HEK293 (cell line): ENCODE results near the gene PSMA2.
"Not testable (repeated sequence)": the region's sequence is repeated elsewhere in the genome, so short reads cannot be mapped to it uniquely, and the experiment has no call there.

Experiments used
- CTCF ChIA-PET: fragments of 350-600 bp; formaldehyde crosslinking; extraction: SDS; loops from one replicate; lab custom pipeline; 2021; ENCODE audit warnings: antibody characterized with exemption; lab: Yijun Ruan, JAX
- POLR2A ChIA-PET: fragments of 300-600 bp; formaldehyde crosslinking; extraction: SDS; loops from one replicate; lab custom pipeline; 2020; ENCODE audit warnings: antibody characterized with exemption, inconsistent platforms; lab: Yijun Ruan, JAX
- H3K27ac ChIP-seq: fragments of 200-500 bp; sonication (Bioruptor generic); 2 replicates; pipeline ENCODE4 v1.5.1; 2014; ENCODE audit warnings: low read depth, low read length, control low read depth, inconsistent platforms; ENCODE audit errors: extremely low read depth
- H3K36me3 ChIP-seq, 2 experiments: fragments of 200-500 bp in 1 of 2; sonication (Bioruptor generic) in 1 of 2; 1 replicate in 1 of 2; 2 replicates in 1 of 2; pipeline ENCODE4 v1.5.1; 2014 to 2017; ENCODE audit warnings: inconsistent platforms in 2 of 2, low read length in 2 of 2; ENCODE audit not compliant: control insufficient read depth in 2 of 2, insufficient read depth in 1 of 2
- H3K4me1 ChIP-seq: fragments of 200-500 bp; sonication (Bioruptor generic); 2 replicates; pipeline ENCODE4 v1.5.1; 2014; ENCODE audit warnings: mild to moderate bottlenecking, low read length, inconsistent platforms; ENCODE audit not compliant: control insufficient read depth, insufficient read depth
- H3K4me3 ChIP-seq: 2 replicates; pipeline ENCODE4 v1.5.1; 2011; ENCODE audit warnings: low read depth, mild to moderate bottlenecking, control low read depth, low read length, moderate library complexity
- H3K9me3 ChIP-seq: fragments of 200-500 bp; sonication (Bioruptor generic); 2 replicates; pipeline ENCODE4 v1.5.1; 2014; ENCODE audit warnings: low read depth, low read length, inconsistent platforms; ENCODE audit not compliant: control insufficient read depth, insufficient read depth
- MYNN ChIP-seq: fragments of 450-650 bp; formaldehyde crosslinking; IDR thresholded peaks from 2 replicates; pipeline ENCODE4 v1.5.1; 2016; ENCODE audit warnings: missing biosample characterization, missing genetic modification characterization, borderline replicate concordance
- OSR2 ChIP-seq: fragments of 450-650 bp; formaldehyde crosslinking; IDR thresholded peaks from 2 replicates; pipeline ENCODE4 v1.5.1; 2016; ENCODE audit warnings: missing biosample characterization, missing genetic modification characterization
- PRDM1 ChIP-seq: fragments of 450-650 bp; formaldehyde crosslinking; IDR thresholded peaks from 2 replicates; pipeline ENCODE4; 2016; ENCODE audit warnings: missing biosample characterization, missing genetic modification characterization
- SP2 ChIP-seq: fragments of 450-650 bp; formaldehyde crosslinking; IDR thresholded peaks from 2 replicates; pipeline ENCODE4 v1.5.1; 2016; ENCODE audit warnings: missing biosample characterization, missing genetic modification characterization
- ZNF133 ChIP-seq: fragments of 450-650 bp; formaldehyde crosslinking; IDR thresholded peaks from 2 replicates; pipeline ENCODE4 v1.5.1; 2016; ENCODE audit warnings: missing biosample characterization, missing genetic modification characterization
- ZNF169 ChIP-seq: fragments of 450-650 bp; formaldehyde crosslinking; IDR thresholded peaks from 2 replicates; pipeline ENCODE4 v1.5.1; 2016; ENCODE audit warnings: missing biosample characterization, missing genetic modification characterization
- ZNF239 ChIP-seq: fragments of 450-650 bp; formaldehyde crosslinking; IDR thresholded peaks from 2 replicates; pipeline ENCODE4 v1.5.1; 2016; ENCODE audit warnings: missing biosample characterization, missing genetic modification characterization
- ZNF335 ChIP-seq: fragments of 450-650 bp; formaldehyde crosslinking; conservative IDR thresholded peaks from 2 replicates; pipeline ENCODE4 v1.5.1; 2016; ENCODE audit warnings: missing biosample characterization, missing genetic modification characterization
- ZNF366 ChIP-seq: fragments of 450-650 bp; formaldehyde crosslinking; conservative IDR thresholded peaks from 2 replicates; pipeline ENCODE4 v1.5.1; 2016; ENCODE audit warnings: missing biosample characterization, missing genetic modification characterization
- ZNF521 ChIP-seq: fragments of 450-650 bp; formaldehyde crosslinking; IDR thresholded peaks from 2 replicates; pipeline ENCODE4 v1.5.1; 2017; ENCODE audit warnings: missing biosample characterization, mild to moderate bottlenecking, missing genetic modification characterization
- ZNF629 ChIP-seq: fragments of 450-650 bp; formaldehyde crosslinking; IDR thresholded peaks from 2 replicates; pipeline ENCODE4 v1.5.1; 2017; ENCODE audit warnings: missing biosample characterization, missing genetic modification characterization
- ZNF654 ChIP-seq: fragments of 450-650 bp; formaldehyde crosslinking; IDR thresholded peaks from 2 replicates; pipeline ENCODE4 v1.5.1; 2016; ENCODE audit warnings: low read depth, missing biosample characterization, missing genetic modification characterization
- TF ChIP-seq, protein P1 (sequence below): fragments of 450-650 bp; formaldehyde crosslinking; IDR thresholded peaks from 2 replicates; pipeline ENCODE4 v1.5.1; 2017; ENCODE audit warnings: missing biosample characterization, missing genetic modification characterization
- TF ChIP-seq, protein P2 (sequence below): fragments of 450-650 bp; formaldehyde crosslinking; IDR thresholded peaks from 2 replicates; pipeline ENCODE4 v1.5.1; 2016; ENCODE audit warnings: missing biosample characterization, missing genetic modification characterization
- TF ChIP-seq, protein P3 (sequence below): fragments of 450-650 bp; formaldehyde crosslinking; IDR thresholded peaks from 2 replicates; pipeline ENCODE4 v1.5.1; 2016; ENCODE audit warnings: missing biosample characterization, missing genetic modification characterization, low read depth
- TF ChIP-seq, protein P4 (sequence below): fragments of 450-650 bp; formaldehyde crosslinking; conservative IDR thresholded peaks from 2 replicates; pipeline ENCODE4 v1.5.1; 2016; ENCODE audit warnings: low read depth, missing biosample characterization, missing genetic modification characterization

PSMA2 gene

DNA sequence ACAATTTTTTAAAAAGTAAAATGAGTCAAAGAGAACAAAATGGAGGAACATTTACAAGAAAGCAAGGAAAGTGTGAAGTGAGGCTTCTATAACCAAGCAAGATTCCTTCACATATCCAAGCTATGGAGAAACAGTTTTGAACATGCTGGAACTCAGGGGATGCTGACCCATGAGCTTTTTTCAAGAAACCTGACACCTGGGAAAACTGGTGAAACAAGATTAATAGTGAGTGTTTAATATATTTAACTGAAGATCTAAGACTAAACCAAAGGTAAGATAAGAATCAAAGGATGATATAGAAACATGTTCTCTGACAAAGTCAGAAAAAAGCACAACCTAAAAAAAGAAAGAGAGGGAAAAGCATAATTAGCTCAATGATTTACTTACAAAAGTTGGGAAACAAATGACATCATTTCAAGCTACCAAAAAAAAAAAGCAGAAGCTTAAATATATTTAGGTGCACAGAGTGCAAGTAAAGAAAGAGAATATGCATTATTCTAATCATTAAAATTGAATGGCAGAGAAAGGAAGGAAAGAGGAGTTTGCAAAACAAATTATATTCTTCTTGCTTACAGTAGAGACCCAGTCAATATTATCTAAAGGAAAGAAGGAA is 45.0 kb downstream of the PSMA2 start:
- H3K4me1 ChIP-seq = peaks cover 6% of the 10 kb centered on the region; the same call in 1 of the 2 replicates
- no peaks in the 10 kb centered on the region for H3K36me3 ChIP-seq
- TF ChIP-seq ZNF169 (tag by site-specific recombination) = no peak
- TF ChIP-seq, protein P1, sequence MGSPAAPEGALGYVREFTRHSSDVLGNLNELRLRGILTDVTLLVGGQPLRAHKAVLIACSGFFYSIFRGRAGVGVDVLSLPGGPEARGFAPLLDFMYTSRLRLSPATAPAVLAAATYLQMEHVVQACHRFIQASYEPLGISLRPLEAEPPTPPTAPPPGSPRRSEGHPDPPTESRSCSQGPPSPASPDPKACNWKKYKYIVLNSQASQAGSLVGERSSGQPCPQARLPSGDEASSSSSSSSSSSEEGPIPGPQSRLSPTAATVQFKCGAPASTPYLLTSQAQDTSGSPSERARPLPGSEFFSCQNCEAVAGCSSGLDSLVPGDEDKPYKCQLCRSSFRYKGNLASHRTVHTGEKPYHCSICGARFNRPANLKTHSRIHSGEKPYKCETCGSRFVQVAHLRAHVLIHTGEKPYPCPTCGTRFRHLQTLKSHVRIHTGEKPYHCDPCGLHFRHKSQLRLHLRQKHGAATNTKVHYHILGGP = no peak
- TF ChIP-seq OSR2 (tag by site-specific recombination) = peak; percentile 40; the same call in 1 of the 2 replicates
- no peak for TF ChIP-seq ZNF133 (tag by site-specific recombination)
- no peak for TF ChIP-seq ZNF335 (tag by site-specific recombination)
- peak; percentile 36; the same call in 1 of the 2 replicates for TF ChIP-seq PRDM1 (tag by site-specific recombination)
- TF ChIP-seq, protein P2, sequence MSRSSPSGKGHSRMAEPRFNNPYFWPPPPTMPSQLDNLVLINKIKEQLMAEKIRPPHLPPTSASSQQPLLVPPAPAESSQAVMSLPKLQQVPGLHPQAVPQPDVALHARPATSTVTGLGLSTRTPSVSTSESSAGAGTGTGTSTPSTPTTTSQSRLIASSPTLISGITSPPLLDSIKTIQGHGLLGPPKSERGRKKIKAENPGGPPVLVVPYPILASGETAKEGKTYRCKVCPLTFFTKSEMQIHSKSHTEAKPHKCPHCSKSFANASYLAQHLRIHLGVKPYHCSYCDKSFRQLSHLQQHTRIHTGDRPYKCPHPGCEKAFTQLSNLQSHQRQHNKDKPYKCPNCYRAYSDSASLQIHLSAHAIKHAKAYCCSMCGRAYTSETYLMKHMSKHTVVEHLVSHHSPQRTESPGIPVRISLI (tag by site-specific recombination) = peak; percentile 87; the same call in 1 of the 2 replicates
- TF ChIP-seq, protein P3, sequence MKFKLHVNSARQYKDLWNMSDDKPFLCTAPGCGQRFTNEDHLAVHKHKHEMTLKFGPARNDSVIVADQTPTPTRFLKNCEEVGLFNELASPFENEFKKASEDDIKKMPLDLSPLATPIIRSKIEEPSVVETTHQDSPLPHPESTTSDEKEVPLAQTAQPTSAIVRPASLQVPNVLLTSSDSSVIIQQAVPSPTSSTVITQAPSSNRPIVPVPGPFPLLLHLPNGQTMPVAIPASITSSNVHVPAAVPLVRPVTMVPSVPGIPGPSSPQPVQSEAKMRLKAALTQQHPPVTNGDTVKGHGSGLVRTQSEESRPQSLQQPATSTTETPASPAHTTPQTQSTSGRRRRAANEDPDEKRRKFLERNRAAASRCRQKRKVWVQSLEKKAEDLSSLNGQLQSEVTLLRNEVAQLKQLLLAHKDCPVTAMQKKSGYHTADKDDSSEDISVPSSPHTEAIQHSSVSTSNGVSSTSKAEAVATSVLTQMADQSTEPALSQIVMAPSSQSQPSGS (tag by site-specific recombination) = peak; percentile 88
- TF ChIP-seq, protein P4, sequence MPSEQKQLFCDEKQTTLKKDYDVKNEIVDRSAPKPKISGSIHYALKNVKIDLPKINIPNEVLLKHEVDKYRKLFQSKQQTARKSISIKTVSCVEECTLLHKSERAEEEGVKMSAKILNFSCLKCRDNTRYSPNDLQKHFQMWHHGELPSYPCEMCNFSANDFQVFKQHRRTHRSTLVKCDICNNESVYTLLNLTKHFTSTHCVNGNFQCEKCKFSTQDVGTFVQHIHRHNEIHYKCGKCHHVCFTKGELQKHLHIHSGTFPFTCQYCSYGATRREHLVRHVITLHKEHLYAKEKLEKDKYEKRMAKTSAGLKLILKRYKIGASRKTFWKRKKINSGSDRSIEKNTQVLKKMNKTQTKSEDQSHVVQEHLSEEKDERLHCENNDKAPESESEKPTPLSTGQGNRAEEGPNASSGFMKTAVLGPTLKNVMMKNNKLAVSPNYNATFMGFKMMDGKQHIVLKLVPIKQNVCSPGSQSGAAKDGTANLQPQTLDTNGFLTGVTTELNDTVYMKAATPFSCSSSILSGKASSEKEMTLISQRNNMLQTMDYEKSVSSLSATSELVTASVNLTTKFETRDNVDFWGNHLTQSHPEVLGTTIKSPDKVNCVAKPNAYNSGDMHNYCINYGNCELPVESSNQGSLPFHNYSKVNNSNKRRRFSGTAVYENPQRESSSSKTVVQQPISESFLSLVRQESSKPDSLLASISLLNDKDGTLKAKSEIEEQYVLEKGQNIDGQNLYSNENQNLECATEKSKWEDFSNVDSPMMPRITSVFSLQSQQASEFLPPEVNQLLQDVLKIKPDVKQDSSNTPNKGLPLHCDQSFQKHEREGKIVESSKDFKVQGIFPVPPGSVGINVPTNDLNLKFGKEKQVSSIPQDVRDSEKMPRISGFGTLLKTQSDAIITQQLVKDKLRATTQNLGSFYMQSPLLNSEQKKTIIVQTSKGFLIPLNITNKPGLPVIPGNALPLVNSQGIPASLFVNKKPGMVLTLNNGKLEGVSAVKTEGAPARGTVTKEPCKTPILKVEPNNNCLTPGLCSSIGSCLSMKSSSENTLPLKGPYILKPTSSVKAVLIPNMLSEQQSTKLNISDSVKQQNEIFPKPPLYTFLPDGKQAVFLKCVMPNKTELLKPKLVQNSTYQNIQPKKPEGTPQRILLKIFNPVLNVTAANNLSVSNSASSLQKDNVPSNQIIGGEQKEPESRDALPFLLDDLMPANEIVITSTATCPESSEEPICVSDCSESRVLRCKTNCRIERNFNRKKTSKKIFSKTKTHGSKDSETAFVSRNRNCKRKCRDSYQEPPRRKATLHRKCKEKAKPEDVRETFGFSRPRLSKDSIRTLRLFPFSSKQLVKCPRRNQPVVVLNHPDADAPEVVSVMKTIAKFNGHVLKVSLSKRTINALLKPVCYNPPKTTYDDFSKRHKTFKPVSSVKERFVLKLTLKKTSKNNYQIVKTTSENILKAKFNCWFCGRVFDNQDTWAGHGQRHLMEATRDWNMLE (tag by site-specific recombination) = no peak
- TF ChIP-seq MYNN (tag by site-specific recombination) = no peak
- no peak for TF ChIP-seq ZNF239 (tag by site-specific recombination)
- peak; percentile 37; the same call in 1 of the 2 replicates for TF ChIP-seq ZNF366 (tag by site-specific recombination)
- TF ChIP-seq ZNF629 (tag by site-specific recombination) = peak; percentile 22; the same call in 1 of the 2 replicates
- no peak for TF ChIP-seq SP2
- TF ChIP-seq, all 188 proteins: peak for 6
- ChIA-PET POLR2A (interaction anchor here (2.5 kb wide), 1 partner anchor 45 kb away, joined by 13 read pairs; the partner anchor contains the start of genes MRPL32 and PSMA2), CTCF (interaction anchor here (0.6 to 2.6 kb wide), 11 partner anchors 9 to 1173 kb away, joined by 3 to 29 read pairs (median 4); no protein-coding TSS in a partner anchor)
- no peaks in the 10 kb centered on the region for H3K9me3 ChIP-seq
- no peak overlapping the region for H3K4me3 ChIP-seq
- H3K27ac ChIP-seq = no peak overlapping the region; the same call in 1 of the 2 replicates

DNA sequence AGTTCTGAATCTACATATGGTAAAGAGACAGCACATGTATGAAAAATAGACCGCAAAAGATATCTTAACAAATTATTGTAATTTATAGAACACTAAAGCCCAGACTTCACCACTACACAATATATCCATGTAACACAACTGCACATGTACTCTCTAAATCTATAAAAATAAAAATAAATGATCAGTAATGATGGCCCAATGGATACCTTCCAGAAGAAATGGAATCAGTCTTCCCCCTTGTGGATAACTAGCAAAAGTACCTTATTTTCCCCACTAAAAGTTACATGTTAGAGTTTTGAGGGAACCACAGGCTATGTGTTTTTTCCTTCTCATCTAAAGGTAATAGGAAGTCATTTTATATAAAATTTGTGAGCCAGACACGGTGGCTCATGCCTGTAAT is 45.8 kb downstream of the PSMA2 start:
- POLR2A ChIA-PET = no interaction called here
- CTCF ChIA-PET = interaction anchor here (0.7 to 2.4 kb wide), 4 partner anchors 34 to 953 kb away, joined by 3 to 20 read pairs (median 4); no protein-coding TSS in a partner anchor
- Histone ChIP-seq H3K9me3 (no peaks in the 10 kb centered on the region), H3K27ac (no peak overlapping the region), H3K36me3 (no peaks in the 10 kb centered on the region), H3K4me3 (no peak overlapping the region), H3K4me1 (peaks cover 6% of the 10 kb centered on the region; the same call in 1 of the 2 replicates)
- TF ChIP-seq ZNF521 (tag by site-specific recombination) (no peak), ZNF654 (tag by site-specific recombination) (peak; percentile 33)

DNA sequence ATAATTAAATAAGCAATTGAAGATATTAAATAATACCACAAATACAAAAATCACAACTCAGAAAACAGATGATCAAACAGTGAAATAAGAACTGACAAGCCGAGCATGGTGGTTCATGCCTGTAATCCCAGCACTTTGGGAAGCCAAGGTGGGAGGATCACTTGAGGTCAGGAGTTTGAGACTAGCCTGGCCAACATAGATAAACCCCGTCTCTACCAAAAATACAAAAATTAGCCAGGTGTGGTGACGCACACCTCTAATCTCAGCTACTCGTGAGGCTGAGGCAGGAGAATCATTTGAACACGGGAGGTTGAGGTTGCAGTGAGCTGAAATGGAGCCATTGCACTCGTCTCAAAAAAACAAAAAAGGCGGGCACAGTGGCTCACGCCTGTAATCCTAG is 46.8 kb downstream of the PSMA2 start:
- H3K4me1 ChIP-seq, H3K9me3 ChIP-seq, H3K36me3 ChIP-seq, H3K4me3 ChIP-seq, H3K27ac ChIP-seq, POLR2A ChIA-PET: not testable (repeated sequence)
- CTCF ChIA-PET = interaction anchor here (0.7 to 0.8 kb wide), 2 partner anchors 9 to 152 kb away, joined by 3 read pairs; no protein-coding TSS in a partner anchor
